ENCODE results near the gene UBE2C.

GRCh38 chr20:45788351-45788750 lies 24.1 kb upstream of the UBE2C start:
- TF ChIP-seq POLR2AphosphoS5 (IDR thresholded peaks at IDR 0.05) (no peak), POLR2A (IDR thresholded peaks at IDR 0.05) (no peak)
- TF ChIP-seq, protein P1, sequence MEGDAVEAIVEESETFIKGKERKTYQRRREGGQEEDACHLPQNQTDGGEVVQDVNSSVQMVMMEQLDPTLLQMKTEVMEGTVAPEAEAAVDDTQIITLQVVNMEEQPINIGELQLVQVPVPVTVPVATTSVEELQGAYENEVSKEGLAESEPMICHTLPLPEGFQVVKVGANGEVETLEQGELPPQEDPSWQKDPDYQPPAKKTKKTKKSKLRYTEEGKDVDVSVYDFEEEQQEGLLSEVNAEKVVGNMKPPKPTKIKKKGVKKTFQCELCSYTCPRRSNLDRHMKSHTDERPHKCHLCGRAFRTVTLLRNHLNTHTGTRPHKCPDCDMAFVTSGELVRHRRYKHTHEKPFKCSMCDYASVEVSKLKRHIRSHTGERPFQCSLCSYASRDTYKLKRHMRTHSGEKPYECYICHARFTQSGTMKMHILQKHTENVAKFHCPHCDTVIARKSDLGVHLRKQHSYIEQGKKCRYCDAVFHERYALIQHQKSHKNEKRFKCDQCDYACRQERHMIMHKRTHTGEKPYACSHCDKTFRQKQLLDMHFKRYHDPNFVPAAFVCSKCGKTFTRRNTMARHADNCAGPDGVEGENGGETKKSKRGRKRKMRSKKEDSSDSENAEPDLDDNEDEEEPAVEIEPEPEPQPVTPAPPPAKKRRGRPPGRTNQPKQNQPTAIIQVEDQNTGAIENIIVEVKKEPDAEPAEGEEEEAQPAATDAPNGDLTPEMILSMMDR (IDR thresholded peaks at IDR 0.05): no peak

All from suprapubic skin (tissue), 4 donors.